HG02870 (cell line): Measurements from ENCODE around the gene TNXB.
"Not testable (repeated sequence)": the region's sequence is repeated elsewhere in the genome, so short reads cannot be mapped to it uniquely, and the experiment has no call there.

Source experiments
- ATAC-seq: cut with Tn5 transposase; IDR thresholded peaks from one replicate; pipeline ENCODE4 v1.9.1; 2021; ENCODE audit warnings: mild to moderate bottlenecking, moderate library complexity; ENCODE audit not compliant: unreplicated experiment

Gene TNXB

DNA sequence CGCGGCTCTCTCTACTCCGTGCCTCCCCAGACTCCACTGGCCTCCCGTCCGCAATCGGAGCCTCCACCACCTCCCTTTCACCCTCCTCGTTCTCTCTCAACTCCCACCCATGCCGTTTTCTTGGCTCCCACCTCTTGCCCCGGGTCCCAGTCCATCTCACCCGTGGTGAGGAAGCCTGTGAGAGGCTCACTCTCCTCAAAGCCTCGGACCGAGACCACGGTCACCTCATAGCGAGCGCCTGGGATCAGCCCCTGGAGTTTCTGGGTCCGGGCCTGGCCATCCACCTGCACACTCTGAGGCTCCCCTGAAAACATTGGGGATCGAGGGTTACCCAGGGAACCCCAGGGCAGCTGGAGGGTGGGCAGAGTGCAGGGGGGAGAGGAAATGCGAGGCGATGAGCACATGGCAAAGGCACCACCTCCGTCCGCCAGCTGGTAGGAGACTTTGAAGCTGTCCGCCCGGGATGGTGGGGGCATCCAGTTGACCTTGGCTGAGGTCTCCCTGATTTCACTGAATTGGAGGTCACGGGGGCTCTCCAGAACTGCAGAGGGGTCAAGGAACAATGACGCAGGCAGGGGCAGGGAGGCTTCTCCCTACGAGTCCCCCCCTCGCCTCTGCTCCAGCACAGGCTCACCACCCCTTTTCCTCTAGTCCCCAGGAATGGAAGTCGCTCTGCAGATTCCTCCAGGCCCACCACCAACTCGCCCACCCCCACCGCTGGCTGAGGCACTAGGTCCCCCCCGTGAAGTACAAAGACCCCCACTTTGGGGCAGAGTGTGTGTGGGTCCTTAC, 65.4 kb downstream of the TNXB start:
- ATAC-seq: not testable (repeated sequence)

DNA sequence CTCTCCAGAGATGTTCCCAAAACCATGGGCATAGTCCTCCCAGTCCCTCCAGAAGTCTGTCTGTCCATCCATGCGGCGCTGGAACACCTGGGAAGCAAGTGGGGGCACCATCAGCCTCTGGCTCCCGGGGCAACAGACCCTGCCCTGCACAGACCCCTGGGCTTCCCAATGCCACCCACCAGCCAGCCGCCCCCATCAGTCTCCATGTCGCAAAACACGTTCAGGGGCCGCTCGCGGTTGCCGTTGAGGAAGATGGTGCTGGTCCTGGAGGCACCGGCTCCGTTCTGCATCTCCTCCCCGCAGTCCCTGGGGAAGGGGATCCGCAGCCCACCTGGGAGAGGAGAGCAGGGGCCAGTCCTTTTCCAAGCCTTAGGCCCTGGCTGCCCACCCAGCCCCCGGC, 66.9 kb downstream of the TNXB start:
- ATAC-seq: not testable (repeated sequence)

DNA sequence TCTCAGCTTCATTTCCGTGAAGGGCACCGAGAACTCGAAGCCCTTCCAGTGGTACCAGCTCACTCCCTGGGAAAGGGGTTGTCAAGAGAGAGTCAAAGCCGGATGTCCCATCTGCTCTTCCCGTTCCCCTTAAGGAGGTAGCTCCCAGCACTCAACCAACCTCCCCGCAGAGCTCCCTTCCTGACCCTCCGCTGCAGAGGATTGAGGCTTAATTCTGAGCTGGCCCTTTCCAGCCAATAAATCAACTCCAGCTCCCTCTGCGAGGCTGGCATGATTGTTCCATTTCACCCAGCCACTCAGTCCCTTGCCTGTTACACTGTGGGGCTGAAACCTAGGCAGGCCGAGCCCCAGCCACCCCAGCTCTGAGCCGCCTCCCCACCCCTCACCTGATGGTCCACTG, 67.8 kb downstream of the TNXB start:
- not testable (repeated sequence) for ATAC-seq

DNA sequence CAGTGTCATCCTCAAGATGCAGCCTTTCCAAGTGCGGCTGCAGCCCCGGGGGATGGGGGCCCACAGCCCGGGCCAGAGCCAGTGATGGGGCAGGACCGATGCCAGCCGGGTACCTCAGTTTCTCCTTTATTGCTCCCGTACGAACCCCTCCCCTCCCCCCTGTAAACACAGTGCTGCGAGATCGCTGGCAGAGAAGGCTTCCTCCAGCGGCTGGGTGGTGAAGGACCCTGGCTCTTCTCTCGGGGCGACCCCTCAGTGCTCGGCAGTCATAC, 68.2 kb downstream of the TNXB start:
- ATAC-seq: not testable (repeated sequence)

DNA sequence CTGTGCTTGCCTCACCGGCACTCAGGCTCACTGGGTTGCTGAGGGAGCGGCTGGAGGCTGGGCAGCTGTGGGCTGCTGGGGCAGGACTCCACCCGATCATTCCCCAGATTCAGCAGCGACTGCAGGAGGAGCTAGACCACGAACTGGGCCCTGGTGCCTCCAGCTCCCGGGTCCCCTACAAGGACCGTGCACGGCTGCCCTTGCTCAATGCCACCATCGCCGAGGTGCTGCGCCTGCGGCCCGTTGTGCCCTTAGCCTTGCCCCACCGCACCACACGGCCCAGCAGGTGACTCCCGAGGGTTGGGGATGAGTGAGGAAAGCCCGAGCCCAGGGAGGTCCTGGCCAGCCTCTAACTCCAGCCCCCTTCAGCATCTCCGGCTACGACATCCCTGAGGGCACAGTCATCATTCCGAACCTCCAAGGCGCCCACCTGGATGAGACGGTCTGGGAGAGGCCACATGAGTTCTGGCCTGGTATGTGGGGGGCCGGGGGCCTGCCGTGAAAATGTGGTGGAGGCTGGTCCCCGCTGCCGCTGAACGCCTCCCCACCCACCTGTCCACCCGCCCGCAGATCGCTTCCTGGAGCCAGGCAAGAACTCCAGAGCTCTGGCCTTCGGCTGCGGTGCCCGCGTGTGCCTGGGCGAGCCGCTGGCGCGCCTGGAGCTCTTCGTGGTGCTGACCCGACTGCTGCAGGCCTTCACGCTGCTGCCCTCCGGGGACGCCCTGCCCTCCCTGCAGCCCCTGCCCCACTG, 68.7 kb downstream of the TNXB start:
- not testable (repeated sequence) for ATAC-seq

DNA sequence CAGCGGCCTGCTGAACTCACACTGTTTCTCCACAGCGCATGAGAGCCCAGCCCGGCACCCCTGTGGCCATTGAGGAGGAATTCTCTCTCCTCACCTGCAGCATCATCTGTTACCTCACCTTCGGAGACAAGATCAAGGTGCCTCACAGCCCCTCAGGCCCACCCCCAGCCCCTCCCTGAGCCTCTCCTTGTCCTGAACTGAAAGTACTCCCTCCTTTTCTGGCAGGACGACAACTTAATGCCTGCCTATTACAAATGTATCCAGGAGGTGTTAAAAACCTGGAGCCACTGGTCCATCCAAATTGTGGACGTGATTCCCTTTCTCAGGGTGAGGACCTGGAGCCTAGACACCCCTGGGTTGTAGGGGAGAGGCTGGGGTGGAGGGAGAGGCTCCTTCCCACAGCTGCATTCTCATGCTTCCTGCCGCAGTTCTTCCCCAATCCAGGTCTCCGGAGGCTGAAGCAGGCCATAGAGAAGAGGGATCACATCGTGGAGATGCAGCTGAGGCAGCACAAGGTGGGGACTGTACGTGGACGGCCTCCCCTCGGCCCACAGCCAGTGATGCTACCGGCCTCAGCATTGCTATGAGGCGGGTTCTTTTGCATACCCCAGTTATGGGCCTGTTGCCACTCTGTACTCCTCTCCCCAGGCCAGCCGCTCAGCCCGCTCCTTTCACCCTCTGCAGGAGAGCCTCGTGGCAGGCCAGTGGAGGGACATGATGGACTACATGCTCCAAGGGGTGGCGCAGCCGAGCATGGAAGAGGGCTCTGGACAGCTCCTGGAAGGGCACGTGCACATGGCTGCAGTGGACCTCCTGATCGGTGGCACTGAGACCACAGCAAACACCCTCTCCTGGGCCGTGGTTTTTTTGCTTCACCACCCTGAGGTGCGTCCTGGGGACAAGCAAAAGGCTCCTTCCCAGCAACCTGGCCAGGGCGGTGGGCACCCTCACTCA, 69.5 kb downstream of the TNXB start:
- ATAC-seq: not testable (repeated sequence)

DNA sequence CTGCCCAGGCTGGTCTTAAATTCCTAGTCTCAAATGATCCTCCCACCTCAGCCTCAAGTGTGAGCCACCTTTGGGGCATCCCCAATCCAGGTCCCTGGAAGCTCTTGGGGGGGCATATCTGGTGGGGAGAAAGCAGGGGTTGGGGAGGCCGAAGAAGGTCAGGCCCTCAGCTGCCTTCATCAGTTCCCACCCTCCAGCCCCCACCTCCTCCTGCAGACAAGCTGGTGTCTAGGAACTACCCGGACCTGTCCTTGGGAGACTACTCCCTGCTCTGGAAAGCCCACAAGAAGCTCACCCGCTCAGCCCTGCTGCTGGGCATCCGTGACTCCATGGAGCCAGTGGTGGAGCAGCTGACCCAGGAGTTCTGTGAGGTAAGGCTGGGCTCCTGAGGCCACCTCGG, 70.3 kb downstream of the TNXB start:
- not testable (repeated sequence) for ATAC-seq

DNA sequence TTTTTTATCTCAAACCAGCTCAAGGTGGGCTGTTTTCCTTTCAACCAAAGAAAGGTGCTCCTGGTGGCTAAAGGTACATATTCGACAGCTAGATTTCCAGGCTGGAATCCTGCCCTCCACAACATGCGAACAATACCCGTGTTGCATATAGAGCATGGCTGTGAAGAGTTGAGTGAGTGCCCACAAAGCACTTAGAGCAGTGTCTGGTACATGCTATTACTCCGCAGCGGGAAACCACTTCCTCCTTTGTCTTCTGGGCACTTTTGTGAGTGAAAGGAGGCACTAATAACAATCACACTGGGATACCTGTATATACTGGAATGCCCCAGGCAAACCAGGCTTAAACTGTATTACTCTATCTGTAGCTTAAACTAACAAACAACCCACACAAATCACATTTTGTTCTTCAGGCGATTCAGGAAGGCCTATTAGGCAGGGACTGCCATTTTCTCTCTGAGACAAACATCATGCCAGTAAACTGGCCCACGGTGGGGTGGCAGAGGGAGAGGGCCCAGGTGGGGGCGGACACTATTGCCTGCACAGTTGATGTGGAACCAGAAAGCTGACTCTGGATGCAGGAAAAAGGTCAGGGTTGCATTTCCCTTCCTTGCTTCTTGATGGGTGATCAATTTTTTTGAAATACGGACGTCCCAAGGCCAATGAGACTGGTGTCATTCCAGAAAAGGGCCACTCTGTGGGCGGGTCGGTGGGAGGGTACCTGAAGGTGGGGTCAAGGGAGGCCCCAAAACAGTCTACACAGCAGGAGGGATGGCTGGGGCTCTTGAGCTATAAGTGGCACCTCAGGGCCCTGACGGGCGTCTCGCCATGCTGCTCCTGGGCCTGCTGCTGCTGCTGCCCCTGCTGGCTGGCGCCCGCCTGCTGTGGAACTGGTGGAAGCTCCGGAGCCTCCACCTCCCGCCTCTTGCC, 71.3 kb downstream of the TNXB start, which contains the start of gene CYP21A2:
Gene CYP21A2, plus strand, starts transcription at position 818 of the 927 bp plus-strand sequence. Its CDS starts 8 bp downstream, at position 826.
- not testable (repeated sequence) for ATAC-seq

DNA sequence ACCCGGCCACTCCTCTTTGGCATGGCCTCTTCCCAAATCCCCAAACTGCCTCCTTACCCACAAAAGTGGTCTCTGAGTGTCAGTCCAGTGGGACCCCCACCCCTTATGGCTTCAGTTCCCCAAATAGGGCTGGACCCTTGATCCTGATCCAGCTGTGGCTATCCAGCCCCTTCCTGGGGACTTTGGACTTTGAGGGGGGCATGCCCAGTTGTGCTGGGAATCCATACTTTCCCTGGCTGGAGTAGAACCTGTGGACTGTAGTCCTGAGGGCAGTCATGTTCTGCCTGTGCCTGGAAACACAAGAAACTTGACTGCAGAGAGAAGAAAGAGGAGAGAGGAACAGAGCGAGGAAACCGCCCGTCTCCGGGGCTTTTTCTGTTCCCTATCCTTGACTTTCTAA, 72.0 kb downstream of the TNXB start:
- not testable (repeated sequence) for ATAC-seq

DNA sequence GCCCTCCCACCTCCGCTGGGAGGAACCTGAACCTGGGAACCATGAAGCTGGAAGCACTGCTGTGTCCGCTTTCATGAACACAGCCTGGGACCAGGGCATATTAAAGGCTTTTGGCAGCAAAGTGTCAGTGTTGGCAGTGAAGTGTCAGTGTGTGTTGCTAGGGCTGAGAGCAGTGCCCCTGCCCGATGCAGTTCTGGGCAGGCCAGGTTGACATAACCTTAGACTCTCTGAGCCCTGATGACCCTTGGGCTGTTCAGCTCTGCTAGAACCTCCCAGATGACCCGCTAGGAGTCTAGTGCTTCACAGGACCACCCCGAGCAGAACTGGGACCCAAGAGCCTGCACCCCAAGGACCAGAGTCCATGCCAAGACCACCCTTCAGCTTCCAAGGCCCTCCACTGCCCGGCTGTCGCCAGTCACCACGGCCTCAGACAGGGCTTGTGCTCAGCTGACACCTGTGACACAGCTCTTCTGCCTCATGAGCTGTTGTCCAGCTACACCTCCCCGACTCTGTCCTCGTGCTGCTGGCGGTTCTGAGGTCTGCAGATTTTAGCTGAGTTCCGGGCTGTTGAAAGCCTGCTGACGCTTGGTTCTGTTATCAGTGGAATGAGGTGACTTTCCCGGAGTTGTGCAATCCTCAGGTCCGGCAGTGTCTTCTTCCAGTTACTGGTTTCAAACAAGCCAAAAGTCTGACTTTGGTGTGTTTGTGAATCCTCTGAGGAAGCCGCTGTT, 73.7 kb downstream of the TNXB start:
- ATAC-seq: not testable (repeated sequence)

DNA sequence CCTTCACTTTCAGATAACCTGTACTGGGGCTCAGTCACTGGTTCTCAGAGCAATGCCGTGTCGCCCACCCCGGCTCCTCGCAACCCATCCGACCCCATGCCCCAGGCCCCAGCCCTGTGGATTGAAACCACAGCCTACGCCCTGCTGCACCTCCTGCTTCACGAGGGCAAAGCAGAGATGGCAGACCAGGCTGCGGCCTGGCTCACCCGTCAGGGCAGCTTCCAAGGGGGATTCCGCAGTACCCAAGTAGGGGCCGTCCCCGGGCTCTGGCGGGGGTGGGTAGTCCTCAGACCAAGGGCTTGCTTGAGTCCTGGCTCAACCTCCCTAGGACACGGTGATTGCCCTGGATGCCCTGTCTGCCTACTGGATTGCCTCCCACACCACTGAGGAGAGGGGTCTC, 79.6 kb downstream of the TNXB start:
- ATAC-seq: not testable (repeated sequence)

DNA sequence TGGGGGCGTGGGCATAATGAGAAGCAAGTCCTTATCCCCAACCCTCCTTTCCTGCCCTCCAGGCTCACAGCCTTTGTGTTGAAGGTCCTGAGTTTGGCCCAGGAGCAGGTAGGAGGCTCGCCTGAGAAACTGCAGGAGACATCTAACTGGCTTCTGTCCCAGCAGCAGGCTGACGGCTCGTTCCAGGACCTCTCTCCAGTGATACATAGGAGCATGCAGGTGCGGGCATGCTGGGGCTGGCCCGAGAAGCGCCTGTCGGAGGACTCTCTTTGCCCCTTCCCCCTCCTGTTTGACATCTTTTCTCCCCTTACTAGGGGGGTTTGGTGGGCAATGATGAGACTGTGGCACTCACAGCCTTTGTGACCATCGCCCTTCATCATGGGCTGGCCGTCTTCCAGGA, 80.5 kb downstream of the TNXB start:
- ATAC-seq: not testable (repeated sequence)

DNA sequence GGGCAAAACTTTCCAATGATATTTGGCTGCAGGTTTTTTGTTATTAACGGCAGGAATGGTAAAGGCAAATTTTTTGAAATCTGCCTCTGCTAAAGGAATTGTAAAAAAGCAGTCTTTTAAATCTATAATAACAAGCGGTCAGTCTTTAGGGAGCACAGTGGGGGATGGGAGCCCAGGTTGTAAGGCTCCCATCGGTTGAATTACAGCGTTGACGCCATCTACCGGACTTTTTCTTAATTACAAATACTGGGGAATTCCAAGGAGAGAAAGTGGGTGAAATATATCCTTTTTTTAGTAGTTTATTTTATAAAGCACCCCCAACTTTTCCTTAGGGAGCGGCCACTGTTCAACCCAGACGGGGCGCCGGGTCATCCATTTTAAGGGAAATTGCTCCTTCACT, 87.0 kb downstream of the TNXB start:
- not testable (repeated sequence) for ATAC-seq

DNA sequence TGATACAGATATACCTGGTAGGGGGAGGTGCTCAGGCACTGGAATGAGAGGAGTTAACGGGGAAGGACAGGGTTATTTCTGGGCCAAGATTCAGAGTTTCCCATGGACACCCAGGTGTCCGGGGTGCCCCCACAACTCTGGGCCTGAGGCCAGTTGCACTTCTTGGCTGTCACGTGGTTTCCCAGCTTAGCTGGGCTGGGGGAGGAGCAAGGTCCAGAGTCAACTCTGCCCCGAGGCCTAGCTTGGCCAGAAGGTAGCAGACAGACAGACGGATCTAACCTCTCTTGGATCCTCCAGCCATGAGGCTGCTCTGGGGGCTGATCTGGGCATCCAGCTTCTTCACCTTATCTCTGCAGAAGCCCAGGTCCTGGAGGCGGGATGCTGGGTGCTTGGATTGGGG, 94.6 kb downstream of the TNXB start, which contains the start of gene C4B:
Gene C4B, plus strand, starts transcription at position 249 of the 400 bp plus-strand sequence. Its CDS starts 51 bp downstream, at position 300.
- ATAC-seq: not testable (repeated sequence)

DNA sequence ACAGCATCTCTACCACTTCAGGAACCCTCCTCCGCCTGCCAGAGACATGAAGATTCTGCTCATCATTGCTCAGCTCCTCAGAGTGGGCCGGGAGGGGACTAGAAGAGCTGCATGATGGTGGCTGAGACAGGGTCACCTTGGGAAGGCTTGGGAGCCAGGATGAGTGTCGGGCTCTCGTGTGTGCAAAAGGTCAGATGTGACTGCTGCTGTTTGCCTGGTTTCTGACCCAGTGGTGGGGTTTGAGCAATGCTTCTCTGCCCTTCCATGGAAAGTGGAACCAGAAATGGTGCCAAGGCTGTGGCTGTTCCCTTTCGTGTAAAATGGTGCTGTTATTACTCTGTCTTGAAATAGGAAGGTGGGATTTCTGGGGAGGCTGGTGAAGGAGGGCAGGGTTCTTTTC, 95.4 kb downstream of the TNXB start:
- not testable (repeated sequence) for ATAC-seq

DNA sequence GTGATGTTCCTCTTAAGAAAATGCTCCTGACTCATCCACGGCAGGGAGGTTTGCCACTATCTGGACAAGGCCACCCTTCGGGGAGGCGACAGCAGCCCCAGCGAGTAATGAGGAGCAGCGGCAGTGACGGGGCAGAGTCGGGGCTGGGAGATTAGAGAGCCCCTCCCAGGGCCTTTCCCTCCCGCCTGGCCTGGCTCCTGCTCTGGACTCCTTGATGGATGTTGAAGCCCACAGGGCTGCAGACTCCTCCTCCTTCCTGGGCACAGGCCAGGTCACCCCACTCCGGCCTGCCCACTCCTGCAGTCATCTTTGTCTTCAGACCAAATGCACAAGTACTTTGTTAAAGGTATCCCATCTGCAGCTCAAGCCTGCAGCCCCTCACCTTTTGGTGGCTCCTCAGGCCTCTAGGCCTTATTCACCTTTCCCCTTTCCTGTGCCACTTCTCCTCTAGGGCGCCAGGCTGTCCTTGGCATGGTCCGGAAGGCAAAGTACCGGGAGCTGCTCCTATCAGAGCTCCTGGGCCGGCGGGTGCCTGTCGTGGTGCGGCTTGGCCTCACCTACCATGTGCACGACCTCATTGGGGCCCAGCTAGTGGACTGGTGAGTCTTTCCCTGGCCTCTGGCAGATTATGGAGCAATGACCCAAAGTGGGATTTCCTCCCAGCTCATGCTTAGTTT, 96.1 kb downstream of the TNXB start:
- not testable (repeated sequence) for ATAC-seq

DNA sequence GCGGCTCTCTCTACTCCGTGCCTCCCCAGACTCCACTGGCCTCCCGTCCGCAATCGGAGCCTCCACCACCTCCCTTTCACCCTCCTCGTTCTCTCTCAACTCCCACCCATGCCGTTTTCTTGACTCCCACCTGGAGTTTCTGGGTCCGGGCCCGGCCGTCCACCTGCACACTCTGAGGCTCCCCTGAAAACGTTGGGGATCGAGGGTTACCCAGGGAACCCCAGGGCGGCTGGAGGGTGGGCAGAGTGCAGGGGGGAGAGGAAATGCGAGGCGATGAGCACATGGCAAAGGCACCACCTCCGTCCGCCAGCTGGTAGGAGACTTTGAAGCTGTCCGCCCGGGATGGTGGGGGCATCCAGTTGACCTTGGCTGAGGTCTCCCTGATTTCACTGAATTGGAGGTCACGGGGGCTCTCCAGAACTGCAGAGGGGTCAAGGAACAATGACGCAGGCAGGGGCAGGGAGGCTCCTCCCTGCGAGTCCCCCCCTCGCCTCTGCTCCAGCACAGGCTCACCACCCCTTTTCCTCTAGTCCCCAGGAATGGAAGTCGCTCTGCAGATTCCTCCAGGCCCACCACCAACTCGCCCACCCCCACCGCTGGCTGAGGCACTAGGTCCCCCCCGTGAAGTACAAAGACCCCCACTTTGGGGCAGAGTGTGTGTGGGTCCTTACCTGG, 98.1 kb downstream of the TNXB start:
- not testable (repeated sequence) for ATAC-seq

DNA sequence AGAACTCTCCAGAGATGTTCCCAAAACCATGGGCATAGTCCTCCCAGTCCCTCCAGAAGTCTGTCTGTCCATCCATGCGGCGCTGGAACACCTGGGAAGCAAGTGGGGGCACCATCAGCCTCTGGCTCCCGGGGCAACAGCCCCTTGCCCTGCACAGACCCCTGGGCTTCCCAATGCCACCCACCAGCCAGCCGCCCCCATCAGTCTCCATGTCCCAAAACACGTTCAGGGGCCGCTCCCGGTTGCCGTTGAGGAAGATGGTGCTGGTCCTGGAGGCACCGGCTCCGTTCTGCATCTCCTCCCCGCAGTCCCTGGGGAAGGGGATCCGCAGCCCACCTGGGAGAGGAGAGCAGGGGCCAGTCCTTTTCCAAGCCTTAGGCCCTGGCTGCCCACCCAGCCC, 99.6 kb downstream of the TNXB start:
- ATAC-seq: not testable (repeated sequence)
